NCI-H1105 (cell line): ENCODE results near the gene IL21.
"Not testable (repeated sequence)": the region's sequence is repeated elsewhere in the genome, so short reads cannot be mapped to it uniquely, and the experiment has no call there.

Source experiments
- DNase-seq: peaks from one replicate; lab custom pipeline; 2025; lab: John Stamatoyannopoulos, UW

Gene IL21

GRCh38 chr4:122621016-122621507 lies at the start of gene IL21:
Gene IL21 (minus strand): TSS chr4:122621066. CDS start chr4:122621011, 55 bp downstream.
- no peak for DNase-seq

DNA sequence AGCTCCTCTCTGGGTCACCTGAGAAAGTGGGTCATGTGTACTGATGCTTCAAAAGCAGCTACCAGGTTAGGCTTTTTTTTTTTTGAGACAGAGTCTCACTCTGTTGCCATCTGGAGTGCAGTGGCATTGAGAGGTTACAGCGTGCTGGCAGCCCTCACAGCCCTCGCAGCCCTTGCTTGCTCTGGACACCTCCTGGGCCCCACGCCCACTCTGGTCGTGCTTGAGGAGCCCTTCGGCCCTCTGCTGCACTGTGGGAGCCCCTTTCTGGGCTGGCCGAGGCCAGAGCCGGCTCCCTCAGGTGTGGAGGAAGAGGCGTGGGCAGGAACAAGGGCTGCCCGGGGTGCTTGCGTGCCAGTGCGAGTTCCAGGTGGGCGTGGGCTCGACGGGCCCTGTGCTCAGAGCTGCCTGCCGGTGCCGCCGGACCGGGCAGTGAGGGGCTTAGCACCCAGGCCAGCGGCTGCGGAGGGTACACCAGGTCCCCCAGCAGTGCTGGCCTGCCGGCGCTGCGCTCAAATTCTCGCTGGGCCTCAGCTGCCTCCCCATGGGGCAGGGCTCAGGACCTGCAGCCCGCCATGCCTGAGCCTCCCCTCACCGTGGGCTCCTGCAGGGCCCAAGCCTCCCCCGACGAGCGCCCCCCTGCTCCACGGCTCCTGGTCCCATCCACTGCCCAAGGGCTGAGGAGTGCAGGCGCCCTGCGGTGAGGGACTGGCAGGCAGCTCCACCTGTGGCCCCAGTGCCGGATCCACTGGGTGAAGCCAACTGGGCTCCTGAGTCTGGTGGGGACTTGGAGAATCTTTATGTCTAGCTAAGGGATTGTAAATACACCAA lies 49.3 kb upstream of the IL21 start:
- no peak for DNase-seq

DNA sequence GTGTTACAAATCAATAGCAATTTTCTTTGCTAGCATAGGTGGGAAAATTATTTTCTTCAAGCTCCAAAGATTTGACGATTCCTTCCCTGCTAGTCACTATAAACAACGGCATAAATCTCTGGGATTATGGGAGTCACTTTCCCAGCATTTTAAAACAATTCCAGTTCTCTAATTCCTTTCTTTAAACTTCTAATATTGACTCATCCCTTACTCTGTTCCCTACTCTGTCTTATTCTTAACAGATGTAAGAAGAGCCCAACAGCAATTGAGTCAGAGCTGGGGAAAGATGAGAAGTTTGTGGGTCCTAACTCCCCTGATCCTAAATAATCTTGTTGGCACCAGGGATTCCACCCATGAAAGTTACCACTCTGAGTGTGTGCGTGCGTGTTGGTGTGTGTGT lies 47.4 kb upstream of the IL21 start:
- no peak for DNase-seq

GRCh38 chr4:122666527-122667245 lies 45.8 kb upstream of the IL21 start:
- no peak for DNase-seq

GRCh38 chr4:122665161-122665929 lies 44.5 kb upstream of the IL21 start:
- no peak for DNase-seq

DNA sequence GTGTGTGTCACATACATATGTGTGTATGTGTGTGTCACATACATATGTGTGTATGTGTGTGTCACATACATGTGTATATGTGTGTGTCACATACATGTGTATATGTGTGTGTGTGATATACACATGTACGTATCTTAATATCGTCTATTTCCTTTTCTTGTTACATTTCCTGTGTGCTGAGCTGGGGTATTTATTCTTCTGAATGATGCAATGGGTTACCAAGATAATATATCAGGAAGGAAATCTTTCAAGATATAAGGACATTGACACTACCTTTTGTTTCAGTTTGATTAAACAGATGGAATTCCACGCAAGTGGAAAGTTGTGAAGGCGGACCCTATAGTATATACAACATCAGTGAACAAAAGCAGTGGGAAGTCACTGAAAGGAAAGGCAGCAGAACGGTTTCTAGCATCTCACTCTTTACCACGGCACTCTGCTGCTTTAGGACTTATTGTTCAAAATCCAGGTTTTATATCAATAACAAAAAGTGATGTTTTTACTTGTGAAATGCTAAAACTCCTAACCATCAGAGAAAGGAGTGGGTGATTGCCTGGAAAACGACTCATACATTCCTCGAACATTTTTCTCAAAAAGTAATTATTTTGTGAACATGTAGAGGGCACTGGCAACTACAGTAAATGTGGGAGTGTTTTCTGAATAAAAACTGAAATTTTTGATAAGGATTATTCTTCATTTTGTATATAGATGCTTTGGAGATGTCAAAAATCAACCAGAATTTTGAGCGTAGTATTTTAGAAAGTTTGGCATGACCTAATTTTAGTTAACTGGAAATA lies 43.1 kb upstream of the IL21 start:
- DNase-seq = no peak

GRCh38 chr4:122663291-122663690 lies 42.4 kb upstream of the IL21 start:
- DNase-seq = no peak

GRCh38 chr4:122662701-122663100 lies 41.8 kb upstream of the IL21 start:
- DNase-seq = no peak

GRCh38 chr4:122661176-122662160 lies 40.6 kb upstream of the IL21 start:
- DNase-seq = no peak

GRCh38 chr4:122658818-122659295 lies 38.0 kb upstream of the IL21 start:
- no peak for DNase-seq

- no peak for DNase-seq
These were observed 37.5 kb upstream of the IL21 start for GRCh38 chr4:122658377-122658776.

DNA sequence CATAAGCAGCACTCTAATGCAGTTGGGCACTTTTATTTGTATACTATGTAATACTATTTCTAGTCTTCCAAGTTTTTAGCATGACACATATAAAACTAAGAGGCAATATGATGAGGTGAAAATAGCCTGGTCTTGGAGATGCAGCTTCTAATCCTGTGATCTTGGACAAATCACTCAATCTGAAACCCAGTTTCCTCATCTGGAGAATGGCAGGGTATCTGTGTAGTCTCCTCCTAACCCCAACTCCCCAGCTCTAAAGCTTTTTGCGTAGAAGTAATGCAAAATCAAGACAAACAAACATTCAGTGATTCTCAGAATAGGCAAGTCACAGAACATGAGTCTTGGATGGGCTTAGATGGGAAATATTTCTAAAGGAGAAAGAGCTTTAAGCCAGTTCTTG lies 36.7 kb upstream of the IL21 start:
- DNase-seq = no peak

- DNase-seq = not testable (repeated sequence)
These were observed 35.7 kb upstream of the IL21 start for GRCh38 chr4:122656583-122656982.

GRCh38 chr4:122652379-122652778 lies 31.5 kb upstream of the IL21 start:
- no peak for DNase-seq

DNA sequence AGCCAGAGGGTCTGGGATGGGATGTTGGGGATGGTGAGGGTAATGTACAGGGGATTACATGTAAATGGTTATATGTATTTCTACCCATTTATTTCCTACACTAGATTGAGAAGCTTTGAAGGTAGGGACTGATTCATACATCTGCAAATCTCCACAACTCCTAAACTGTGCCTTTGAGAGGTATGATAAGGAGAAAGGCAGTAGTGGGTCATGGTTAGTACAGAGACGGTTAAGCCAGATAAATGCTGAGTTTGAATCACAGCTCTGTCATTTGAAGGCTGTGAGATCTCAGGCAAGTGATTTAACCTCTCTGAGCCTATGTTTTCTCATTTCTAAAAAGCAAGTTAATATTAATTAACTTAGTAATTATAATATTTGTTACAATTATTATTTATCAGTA lies 29.3 kb upstream of the IL21 start:
- DNase-seq = no peak

DNA sequence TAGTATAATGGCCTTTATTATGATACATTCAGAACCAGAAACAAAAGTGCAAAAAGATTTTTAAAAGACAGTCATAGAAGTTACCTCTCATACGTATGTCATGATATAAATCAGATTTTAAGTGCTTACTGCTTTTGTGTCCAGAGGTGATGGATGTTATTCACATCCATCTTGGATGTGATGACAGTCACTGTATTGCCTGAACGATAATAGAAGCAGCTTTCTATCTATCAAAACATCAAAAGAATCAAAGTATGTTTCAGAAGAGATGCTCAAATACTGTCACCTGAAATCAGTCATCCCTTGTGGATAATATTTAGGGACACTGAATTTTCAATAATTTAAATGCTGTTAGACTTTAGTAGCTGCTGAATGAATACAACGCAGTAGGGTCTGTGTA lies 26.8 kb upstream of the IL21 start:
- DNase-seq = no peak

DNA sequence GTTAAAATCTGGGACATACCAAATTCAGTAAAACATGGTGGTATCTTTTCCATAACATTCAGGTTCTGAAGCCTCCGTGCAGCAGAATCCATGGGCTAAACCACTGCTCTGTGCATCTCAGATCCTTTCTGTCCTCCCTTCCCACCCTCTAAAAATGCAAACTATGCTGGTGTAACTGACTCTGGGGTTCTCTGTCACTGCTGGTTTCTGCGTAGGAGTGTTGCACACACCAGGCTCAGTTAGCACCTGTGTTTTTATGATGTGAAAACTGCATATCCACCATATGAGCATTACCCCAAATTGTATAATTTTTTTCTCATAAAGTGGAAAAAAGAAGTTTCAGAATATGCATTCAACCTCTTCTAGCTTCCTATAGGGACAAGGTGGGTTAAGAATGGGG lies 22.4 kb upstream of the IL21 start:
- no peak for DNase-seq

DNA sequence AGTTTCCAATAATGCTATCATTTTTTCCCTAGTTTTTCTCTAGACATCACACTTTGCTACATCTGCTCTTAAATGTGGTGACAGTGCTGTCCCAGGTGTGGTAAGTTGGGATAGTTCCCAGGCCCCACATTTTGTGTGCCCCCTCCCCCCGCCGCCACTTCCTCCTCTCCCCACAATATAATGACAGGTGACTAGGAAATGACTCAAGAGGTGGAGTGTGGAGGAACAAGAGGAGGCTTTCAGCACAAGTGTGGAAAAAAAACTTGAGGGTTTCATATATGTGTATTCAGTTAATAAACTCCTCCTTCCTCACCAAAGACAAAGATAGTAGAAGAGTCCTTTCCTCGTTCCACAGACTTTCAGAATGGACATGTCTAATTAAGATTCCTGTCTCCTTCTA lies 18.3 kb upstream of the IL21 start:
- DNase-seq = no peak

GRCh38 chr4:122636697-122637096 lies 15.8 kb upstream of the IL21 start:
- DNase-seq = no peak

DNA sequence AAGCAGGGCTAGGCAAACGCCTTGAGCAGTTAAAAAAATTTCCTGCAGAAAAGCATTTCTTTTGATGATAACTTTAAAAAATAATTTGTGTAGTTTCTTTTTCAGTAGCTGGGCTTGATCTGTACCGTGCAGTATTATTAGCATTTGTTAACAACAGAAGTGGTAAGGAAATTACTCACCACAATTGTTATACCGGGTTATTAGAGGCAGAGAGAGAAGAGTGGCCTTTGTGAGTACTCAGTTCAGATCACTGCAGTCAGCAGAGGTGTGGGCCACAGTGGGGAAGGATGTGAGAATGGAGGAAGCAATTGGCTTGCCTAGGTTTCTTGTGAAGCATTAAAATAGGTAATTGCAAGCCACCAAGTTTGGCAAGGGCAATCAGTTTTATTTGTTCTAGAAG lies 14.3 kb upstream of the IL21 start:
- DNase-seq = no peak
